ENCODE measurements around the gene NDOR1. TPM values are rescaled to one million over a fixed set of nuclear protein-coding genes. Genes with fewer than 3 reads are reported as not detected.

NDOR1 gene
- total RNA-seq, 1 donor from 2014 or later: 26.9 TPM

DNA sequence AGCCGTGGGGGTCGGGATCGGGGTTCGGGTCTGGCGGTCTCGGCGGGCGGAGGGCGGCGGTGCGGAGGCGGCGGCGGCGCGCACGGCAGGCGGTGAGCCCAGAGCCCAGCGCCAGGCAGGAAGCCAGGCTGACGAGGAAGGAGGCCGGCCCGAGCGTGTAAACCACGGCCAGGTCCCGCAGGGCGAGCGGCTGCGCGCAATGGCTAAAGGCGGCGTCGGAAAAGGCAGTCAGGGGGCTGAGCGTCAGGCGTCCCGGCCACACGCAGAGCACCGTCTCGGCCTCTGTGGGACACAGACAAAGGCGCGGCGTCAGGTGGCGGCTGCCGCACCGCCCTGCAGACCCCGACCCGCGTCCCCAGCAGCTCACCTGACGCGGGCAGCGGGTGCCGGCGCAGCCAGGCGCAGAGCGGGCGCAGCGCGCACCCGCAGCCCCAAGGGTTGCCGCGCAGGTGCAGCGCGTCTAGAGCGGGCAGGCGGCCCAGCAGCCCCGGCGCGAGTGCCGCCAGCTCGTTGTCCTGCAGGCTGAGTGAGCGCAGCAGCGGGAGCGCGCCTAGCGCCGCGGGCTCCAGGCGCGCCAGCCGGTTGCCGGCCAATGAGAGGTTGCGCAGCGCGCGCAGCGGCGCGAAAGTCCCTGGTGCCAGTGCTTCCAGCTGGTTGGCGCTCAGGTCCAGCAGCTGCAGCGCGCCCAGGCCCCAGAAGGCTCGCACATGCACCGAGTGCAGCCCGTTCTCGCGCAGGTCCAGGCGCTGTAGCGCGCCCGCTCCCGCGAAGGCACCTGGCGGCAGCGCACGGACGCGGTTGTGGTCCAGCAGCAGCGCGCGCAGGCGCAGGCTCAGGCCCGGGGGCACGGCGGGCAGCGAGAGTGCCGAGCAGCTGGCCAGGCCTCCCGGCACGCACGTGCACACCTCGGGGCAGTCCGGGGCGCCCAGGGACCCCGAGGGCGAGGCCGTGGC lies 36.3 kb upstream of the NDOR1 start:
- peak overlapping the region; percentile 26 for H3K4me3 ChIP-seq (ENCODE audit: low read depth, low read length)
- no peak for DNase-seq (ENCODE audit: low read depth)
- TF ChIP-seq, protein P1, sequence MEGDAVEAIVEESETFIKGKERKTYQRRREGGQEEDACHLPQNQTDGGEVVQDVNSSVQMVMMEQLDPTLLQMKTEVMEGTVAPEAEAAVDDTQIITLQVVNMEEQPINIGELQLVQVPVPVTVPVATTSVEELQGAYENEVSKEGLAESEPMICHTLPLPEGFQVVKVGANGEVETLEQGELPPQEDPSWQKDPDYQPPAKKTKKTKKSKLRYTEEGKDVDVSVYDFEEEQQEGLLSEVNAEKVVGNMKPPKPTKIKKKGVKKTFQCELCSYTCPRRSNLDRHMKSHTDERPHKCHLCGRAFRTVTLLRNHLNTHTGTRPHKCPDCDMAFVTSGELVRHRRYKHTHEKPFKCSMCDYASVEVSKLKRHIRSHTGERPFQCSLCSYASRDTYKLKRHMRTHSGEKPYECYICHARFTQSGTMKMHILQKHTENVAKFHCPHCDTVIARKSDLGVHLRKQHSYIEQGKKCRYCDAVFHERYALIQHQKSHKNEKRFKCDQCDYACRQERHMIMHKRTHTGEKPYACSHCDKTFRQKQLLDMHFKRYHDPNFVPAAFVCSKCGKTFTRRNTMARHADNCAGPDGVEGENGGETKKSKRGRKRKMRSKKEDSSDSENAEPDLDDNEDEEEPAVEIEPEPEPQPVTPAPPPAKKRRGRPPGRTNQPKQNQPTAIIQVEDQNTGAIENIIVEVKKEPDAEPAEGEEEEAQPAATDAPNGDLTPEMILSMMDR (conservative IDR thresholded peaks at IDR 0.05; ENCODE audit: low read depth, low read length): no peak

DNA sequence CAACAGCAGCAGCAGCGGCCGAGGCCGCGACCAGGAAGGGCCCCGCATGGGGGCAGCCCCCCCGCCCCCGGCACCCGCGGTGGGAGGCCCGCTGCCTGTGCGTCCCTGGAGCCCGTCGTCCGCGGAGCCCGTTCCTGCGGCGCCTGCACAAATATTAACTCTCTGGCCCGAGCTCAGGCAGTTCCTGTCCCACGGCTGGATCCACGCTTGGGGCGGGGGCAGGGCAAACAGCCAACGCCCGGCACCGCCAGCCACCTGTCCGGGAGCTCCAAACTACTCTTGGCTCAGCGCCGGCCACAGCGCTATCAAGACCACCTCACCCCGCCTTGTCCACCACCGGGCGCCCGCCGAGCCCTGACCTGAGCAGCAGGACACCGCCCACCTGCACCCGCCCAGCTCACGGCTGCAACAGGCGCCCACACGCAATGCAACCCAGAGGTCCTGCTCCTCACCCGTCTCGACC lies 35.6 kb upstream of the NDOR1 start, which contains the start of gene LRRC26:
TSS of gene LRRC26 (minus strand) at position 156 of the 463 bp plus-strand sequence. CDS start at position 48, 108 bp downstream.
- TF ChIP-seq, protein P1 (conservative IDR thresholded peaks at IDR 0.05; ENCODE audit: low read depth, low read length): no peak
- peak within 1 kb of the TSS; percentile 26 for H3K4me3 ChIP-seq (ENCODE audit: low read depth, low read length)
- DNase-seq (ENCODE audit: low read depth): no peak

DNA sequence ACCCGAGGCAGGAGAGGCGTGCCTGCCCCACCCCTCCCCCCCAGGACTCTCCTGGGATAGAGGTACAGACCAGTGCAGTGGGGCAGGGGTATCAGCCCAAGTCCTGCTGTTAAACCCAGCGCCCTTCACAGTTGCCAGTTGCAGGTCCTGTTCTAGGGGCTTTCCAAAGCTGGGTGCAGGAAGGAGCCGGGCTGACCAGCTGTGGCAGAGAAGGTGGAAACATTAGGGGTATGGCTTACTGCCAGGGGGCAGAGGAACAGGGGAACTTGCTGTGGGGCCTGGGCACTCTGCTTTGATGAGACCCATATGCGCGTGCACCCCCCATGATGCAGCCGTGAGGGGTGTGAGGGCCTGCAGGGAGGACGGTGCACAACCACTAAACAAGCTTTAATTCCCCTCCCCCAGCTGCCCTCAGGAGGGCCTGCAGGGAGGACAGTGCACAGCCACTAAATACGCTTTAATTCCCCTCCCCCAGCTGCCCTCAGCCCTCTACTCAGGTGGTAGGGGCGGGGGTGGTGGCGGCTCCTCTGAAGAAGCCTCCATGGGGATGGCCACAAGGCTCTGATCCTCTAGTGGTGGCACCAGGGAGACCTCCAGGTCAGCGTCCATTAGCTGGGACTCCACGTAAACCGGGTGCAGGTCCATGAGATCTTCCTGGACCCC lies 34.9 kb upstream of the NDOR1 start:
- TF ChIP-seq, protein P1 (conservative IDR thresholded peaks at IDR 0.05; ENCODE audit: low read depth, low read length): no peak
- H3K4me3 ChIP-seq (ENCODE audit: low read depth, low read length): no peak overlapping the region

DNA sequence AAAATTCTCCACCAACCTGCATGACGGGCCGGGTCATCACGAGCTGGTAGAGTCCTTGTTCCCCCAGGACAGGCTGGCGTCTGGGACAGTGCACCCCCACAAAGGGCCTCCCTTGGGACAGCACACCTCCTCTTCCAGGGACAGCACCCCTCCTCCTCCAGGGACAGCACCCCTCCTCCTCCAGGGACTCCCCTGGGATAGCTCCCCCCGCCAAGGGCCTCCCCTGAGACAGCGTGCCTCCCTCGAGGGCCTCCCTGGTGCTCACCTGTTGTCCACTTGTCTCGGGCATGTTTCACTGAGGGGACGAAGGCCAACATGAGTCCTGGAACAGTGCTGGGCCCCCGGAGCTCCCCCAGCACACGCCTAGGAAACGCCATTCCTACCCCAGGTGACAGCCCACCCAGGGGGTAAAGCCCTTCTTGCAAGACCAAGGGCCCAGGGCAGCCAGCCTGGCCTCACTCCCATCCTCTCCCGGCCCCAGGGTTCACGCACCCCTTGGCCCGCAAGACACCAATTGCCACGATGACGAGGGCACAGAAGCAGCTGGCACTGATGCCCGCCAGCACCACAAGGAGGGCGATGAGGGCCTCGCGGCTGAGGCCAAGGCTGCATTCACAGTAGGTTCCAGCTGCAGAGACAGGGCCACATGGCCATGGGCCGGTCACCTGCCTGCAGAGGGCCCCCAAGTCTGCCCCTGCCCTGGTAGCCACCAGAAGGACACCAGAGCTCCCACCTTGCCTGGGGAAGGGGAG lies 34.2 kb upstream of the NDOR1 start:
- TF ChIP-seq, protein P1 (conservative IDR thresholded peaks at IDR 0.05; ENCODE audit: low read depth, low read length): no peak

More for the DNA sequence above, 34.9 kb upstream of the NDOR1 start:
- DNase-seq (ENCODE audit: low read depth): no peak

DNA sequence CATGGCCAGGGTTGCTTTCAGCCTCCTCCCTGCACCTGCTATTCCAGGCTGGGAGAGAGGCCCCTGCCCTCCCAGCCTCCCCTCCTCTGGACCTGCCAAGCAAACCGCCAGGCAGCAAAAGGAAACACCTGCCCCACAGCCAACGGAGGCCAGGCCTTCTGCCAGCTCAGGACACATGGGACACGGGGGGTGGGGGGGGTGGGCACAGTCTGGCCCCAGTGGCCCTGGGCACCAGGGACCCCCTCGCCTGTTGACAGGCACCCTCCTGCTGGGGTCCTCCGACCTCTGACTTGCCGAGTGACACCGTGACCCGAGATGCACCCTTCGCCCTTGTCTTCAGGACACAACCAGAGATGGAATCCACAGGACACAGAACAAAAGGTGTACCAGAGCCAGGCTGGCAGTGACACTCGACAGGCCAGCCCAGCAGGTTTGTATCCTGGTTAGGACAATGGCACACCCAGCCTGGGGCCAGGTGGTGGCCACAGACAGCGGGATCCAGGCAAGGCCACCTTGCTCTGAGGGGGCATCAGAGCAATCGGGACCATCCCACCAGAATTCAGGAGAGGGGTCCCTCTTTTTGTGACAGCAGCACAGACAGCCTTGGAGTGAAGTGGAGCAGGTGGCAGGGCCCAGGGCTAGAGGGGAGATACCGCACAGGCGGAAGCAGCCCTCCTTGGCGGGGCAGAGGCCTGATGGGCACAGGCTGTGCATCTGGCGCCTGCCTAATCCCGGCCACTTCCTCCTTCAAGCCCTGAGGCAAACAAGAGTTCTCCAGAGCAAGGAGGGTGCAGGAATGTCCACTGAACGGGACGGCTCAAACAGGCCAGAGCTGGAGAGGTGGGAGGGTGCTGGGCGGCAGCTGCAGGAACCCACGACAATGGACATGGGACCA lies 32.4 kb upstream of the NDOR1 start:
- no peak overlapping the region for H3K4me3 ChIP-seq (ENCODE audit: low read depth, low read length)
- no peak for DNase-seq (ENCODE audit: low read depth)
- TF ChIP-seq, protein P1 (conservative IDR thresholded peaks at IDR 0.05; ENCODE audit: low read depth, low read length): no peak

More for the DNA sequence above, 34.2 kb upstream of the NDOR1 start:
- DNase-seq (ENCODE audit: low read depth): no peak
- no peak overlapping the region for H3K4me3 ChIP-seq (ENCODE audit: low read depth, low read length)

Measured in epithelial cell of proximal tubule (primary cell).